ENCODE results near the gene REX1BD.

DNA sequence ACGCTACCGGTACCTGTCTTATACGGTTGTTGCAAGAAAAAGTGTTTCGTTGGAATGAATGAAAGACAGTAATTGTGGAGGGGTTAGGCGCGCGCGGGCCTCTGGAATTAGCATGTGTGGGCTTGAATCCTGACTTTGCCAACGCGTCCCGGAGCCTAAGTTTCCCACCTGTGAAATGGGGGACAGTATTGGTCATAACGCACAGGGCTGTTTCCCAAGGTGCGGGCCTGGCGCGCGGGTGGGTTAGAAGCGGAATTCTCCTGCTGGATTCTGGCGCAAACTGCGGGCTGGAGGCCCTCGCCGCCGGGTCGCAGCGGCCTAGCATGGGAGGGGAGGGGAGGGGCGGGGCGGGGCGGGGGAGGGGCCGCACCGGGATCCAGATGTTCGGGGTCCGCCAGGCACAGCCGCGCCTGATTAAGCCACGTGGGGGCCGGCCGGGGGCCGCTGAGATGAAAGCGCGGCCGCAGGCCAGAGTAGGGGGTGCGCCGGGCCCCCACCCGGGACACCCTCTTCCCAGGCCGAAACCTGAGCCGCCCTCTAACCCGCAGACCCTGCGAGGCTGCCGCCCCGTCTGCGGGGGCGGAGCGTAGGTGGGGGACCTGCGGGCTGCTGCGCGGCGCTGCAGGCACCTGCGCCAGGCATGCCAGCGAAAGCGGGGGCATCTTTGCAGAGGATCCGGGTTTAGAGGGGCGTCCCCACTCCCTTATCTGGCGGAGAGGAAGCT lies 22.9 kb downstream of the REX1BD start:
- TF ChIP-seq POLR2A (IDR thresholded peaks at IDR 0.05; ENCODE audit: extremely low read depth, insufficient read length) (no peak), CTCF (IDR thresholded peaks at IDR 0.05; ENCODE audit: low read depth, low read length) (no peak), MYC (IDR thresholded peaks at IDR 0.05; ENCODE audit: low read depth, low read length) (no peak), MAX (IDR thresholded peaks at IDR 0.05; ENCODE audit: low read depth, low read length) (no peak)
